Measurements from ENCODE around the gene PPP2R3C. TPM values are rescaled to one million over a fixed set of nuclear protein-coding genes. Genes with fewer than 3 reads are reported as not detected.

PPP2R3C gene
- total RNA-seq, 1 donor: 53.9 TPM

DNA sequence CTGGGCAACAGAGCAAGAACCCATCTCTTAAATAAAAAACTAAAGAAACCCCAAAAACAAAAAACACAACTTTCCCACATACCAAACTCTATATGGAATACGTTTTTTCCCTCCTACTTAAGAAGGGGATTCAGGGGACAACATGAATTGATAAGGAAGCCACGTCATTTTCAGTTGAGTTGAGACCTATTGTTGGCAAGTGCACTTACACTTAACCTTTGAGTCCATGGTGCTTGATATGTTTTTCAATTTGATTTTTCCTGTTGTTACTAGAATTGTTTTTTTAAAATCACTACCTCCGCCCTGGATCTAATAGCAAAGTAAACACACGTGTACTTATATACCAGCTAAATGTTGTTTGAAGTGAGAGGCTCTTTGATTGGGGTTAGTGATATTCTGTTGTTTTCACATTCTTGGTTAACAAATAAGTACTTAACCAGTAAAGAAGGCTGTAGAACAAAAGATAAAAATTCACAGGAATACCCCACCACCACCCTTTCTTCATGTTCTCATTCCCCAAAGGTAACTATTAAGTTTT is 73.7 kb downstream of the PPP2R3C start:
- Histone ChIP-seq H4K20me1 (ENCODE audit: insufficient read depth, low read length) (no peaks in the 10 kb centered on the region), H3K79me2 (ENCODE audit: insufficient read depth, low read length) (peaks cover 28% of the 10 kb centered on the region), H3K9me3 (ENCODE audit: low read depth, low read length) (no peaks in the 10 kb centered on the region), H3K4me2 (ENCODE audit: insufficient read depth, low read length) (peak overlapping the region; percentile 95), H3K27ac (ENCODE audit: low read depth, low read length) (no peak overlapping the region), H3K4me1 (ENCODE audit: insufficient read depth, low read length) (peaks cover 14% of the 10 kb centered on the region), H2AFZ (ENCODE audit: low read length) (no peak overlapping the region), H3K36me3 (ENCODE audit: insufficient read depth, low read length) (peaks cover 8% of the 10 kb centered on the region), H3K27me3 (ENCODE audit: insufficient read depth, low read length) (no peaks in the 10 kb centered on the region), H3K4me3 (ENCODE audit: insufficient read depth, low read length) (no peak overlapping the region)
- DNase-seq (ENCODE audit: insufficient read length, low spot score, missing footprints): no peak
- TF ChIP-seq, protein P1, sequence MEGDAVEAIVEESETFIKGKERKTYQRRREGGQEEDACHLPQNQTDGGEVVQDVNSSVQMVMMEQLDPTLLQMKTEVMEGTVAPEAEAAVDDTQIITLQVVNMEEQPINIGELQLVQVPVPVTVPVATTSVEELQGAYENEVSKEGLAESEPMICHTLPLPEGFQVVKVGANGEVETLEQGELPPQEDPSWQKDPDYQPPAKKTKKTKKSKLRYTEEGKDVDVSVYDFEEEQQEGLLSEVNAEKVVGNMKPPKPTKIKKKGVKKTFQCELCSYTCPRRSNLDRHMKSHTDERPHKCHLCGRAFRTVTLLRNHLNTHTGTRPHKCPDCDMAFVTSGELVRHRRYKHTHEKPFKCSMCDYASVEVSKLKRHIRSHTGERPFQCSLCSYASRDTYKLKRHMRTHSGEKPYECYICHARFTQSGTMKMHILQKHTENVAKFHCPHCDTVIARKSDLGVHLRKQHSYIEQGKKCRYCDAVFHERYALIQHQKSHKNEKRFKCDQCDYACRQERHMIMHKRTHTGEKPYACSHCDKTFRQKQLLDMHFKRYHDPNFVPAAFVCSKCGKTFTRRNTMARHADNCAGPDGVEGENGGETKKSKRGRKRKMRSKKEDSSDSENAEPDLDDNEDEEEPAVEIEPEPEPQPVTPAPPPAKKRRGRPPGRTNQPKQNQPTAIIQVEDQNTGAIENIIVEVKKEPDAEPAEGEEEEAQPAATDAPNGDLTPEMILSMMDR (IDR thresholded peaks at IDR 0.05; ENCODE audit: extremely low read depth, low read depth, low read length): no peak

DNA sequence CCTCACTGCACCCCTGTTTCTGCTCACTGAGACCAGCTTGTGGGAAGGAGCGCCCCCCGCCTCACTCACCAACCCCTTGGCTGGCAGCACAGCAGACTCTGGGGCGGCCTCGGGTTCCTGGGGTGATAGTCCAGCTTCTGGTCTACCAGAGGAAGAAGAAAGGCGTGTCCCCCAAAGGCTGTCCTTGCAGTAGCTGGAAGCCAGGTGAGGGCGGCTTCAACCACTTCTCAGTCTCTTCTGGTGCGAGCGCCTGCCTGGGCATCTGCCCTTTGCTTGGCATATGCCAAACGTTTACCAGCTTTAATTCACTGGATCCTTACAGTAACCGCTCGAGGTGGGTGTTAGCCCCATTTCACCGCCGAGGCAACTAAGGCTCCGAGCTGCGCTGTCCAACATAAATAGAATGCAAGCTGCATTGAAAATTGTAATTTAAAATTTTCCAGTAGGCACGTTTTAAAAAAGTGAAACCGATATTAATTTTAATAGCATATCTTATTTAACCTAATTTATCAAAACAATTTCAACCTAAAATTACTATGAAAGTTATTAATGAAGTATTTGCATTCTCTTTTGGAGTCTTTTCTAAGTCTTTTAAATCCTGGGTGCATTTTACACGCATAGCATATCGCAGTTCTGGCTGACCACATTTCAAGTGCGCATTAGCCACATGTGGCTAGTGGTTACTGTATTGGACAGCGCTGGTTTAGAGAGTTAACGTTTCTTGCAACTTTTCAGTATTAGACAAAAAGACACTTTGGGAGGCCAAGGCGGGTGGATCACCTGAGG is 74.8 kb downstream of the PPP2R3C start:
- H3K4me3 ChIP-seq (ENCODE audit: insufficient read depth, low read length): peak overlapping the region; percentile 89

DNA sequence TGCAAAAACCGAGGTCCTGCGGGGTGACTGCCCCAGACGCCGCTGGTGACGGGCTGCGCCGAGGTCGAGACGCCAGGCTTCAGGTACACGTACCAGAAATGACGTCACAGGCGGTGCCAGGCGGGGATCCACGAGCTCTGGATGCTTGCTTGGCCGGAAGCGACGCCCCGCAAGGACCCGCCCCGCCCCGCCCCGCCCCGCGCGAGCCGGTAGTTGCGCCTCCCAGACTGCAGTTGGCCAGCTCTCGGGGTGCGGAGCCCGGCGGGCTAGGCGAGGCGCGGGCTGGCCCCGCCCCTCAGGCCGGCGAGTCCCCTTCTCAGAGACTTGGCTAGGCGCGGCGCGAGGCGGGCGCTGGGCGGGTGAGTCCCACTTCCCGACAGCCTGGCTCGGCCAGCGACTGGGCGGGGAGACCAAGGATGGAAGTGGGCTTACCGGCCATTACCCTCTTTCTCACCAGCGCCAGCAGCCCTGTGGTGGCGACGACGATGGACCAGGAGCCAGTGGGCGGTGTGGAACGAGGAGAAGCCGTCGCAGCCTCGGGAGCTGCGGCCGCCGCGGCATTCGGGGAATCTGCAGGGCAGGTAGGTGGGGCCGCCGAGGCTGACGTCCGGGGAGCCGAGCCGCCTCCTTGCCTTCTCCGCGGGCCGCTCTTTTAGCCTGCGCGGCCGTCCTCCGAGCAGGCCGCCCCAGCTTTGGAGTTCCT is 75.6 kb downstream of the PPP2R3C start, which contains the start of gene FAM177A1:
TSS of gene FAM177A1 (plus strand) at position 225 of the 703 bp plus-strand sequence. CDS start at position 417, 192 bp downstream.
- peak within 1 kb of the TSS; percentile 89 for H3K4me3 ChIP-seq (ENCODE audit: insufficient read depth, low read length)
- peaks cover 14% of the 10 kb centered on the region for H3K4me1 ChIP-seq (ENCODE audit: insufficient read depth, low read length)
- H3K9me3 ChIP-seq (ENCODE audit: low read depth, low read length): no peaks in the 10 kb centered on the region
- peak within 1 kb of the TSS; percentile 98 for H3K27ac ChIP-seq (ENCODE audit: low read depth, low read length)
- H3K27me3 ChIP-seq (ENCODE audit: insufficient read depth, low read length): no peaks in the 10 kb centered on the region
- H4K20me1 ChIP-seq (ENCODE audit: insufficient read depth, low read length): no peaks in the 10 kb centered on the region
- DNase-seq (ENCODE audit: insufficient read length, low spot score, missing footprints): peak; percentile 99
- H2AFZ ChIP-seq (ENCODE audit: low read length): peak within 1 kb of the TSS; percentile 94
- peak within 1 kb of the TSS; percentile 95 for H3K4me2 ChIP-seq (ENCODE audit: insufficient read depth, low read length)
- H3K36me3 ChIP-seq (ENCODE audit: insufficient read depth, low read length): peaks cover 6% of the 10 kb centered on the region
- TF ChIP-seq, protein P1 (IDR thresholded peaks at IDR 0.05; ENCODE audit: extremely low read depth, low read depth, low read length): no peak
- peaks cover 27% of the 10 kb centered on the region for H3K79me2 ChIP-seq (ENCODE audit: insufficient read depth, low read length)

More for the DNA sequence above, 74.8 kb downstream of the PPP2R3C start:
- no peaks in the 10 kb centered on the region for H3K9me3 ChIP-seq (ENCODE audit: low read depth, low read length)
- H3K27me3 ChIP-seq (ENCODE audit: insufficient read depth, low read length): no peaks in the 10 kb centered on the region
- TF ChIP-seq, protein P1 (IDR thresholded peaks at IDR 0.05; ENCODE audit: extremely low read depth, low read depth, low read length): no peak
- peak; percentile 51 for DNase-seq (ENCODE audit: insufficient read length, low spot score, missing footprints)
- H3K36me3 ChIP-seq (ENCODE audit: insufficient read depth, low read length): peaks cover 6% of the 10 kb centered on the region
- H3K4me1 ChIP-seq (ENCODE audit: insufficient read depth, low read length): peaks cover 14% of the 10 kb centered on the region
- H3K79me2 ChIP-seq (ENCODE audit: insufficient read depth, low read length): peaks cover 28% of the 10 kb centered on the region
- peak overlapping the region; percentile 95 for H3K4me2 ChIP-seq (ENCODE audit: insufficient read depth, low read length)
- H2AFZ ChIP-seq (ENCODE audit: low read length): peak overlapping the region; percentile 94
- peak overlapping the region; percentile 87 for H3K27ac ChIP-seq (ENCODE audit: low read depth, low read length)
- no peaks in the 10 kb centered on the region for H4K20me1 ChIP-seq (ENCODE audit: insufficient read depth, low read length)

DNA sequence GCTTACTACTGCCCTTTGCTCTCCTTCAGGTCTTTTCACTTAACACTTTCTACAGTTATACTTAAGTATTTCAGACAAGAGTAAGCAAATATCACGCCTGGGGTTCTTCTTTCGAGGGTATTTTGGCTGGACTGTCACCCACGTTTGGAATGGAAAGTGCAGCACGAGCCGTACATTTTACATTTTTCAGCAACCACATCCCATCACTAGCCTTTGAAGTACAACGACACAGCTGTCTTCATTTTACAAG is 76.1 kb downstream of the PPP2R3C start:
- Histone ChIP-seq H4K20me1 (ENCODE audit: insufficient read depth, low read length) (no peaks in the 10 kb centered on the region), H2AFZ (ENCODE audit: low read length) (peak overlapping the region; percentile 91), H3K4me3 (ENCODE audit: insufficient read depth, low read length) (peak overlapping the region; percentile 89), H3K36me3 (ENCODE audit: insufficient read depth, low read length) (peaks cover 6% of the 10 kb centered on the region), H3K79me2 (ENCODE audit: insufficient read depth, low read length) (peaks cover 27% of the 10 kb centered on the region), H3K4me2 (ENCODE audit: insufficient read depth, low read length) (peak overlapping the region; percentile 88), H3K27ac (ENCODE audit: low read depth, low read length) (peak overlapping the region; percentile 98), H3K9me3 (ENCODE audit: low read depth, low read length) (no peaks in the 10 kb centered on the region), H3K4me1 (ENCODE audit: insufficient read depth, low read length) (peaks cover 12% of the 10 kb centered on the region), H3K27me3 (ENCODE audit: insufficient read depth, low read length) (no peaks in the 10 kb centered on the region)
- TF ChIP-seq, protein P1 (IDR thresholded peaks at IDR 0.05; ENCODE audit: extremely low read depth, low read depth, low read length): no peak
- no peak for DNase-seq (ENCODE audit: insufficient read length, low spot score, missing footprints)
